Immature natural killer cell (primary cell): ENCODE results near the gene THSD4. TPM values are rescaled to one million over a fixed set of nuclear protein-coding genes. Genes with fewer than 3 reads are reported as not detected.

ENCODE experiments used
- DNase-seq, 3 donors: peaks; one replicate each; pipeline ENCODE4 v3.0.0; 2022; ENCODE audit warnings: mixed read lengths in 1 of 3
- H3K27ac Mint-ChIP-seq, 6 donors: one replicate each; pipeline ENCODE4 v1.8.0; 2020; ENCODE audit warnings: mixed read lengths in 6 of 6, mild to moderate bottlenecking in 5 of 6, inconsistent platforms in 4 of 6, moderate library complexity in 3 of 6
- H3K27me3 Mint-ChIP-seq, 3 donors: one replicate each; pipeline ENCODE4 v1.8.0; 2020 to 2021; ENCODE audit warnings: low read depth in 3 of 3, mild to moderate bottlenecking in 3 of 3, mixed read lengths in 3 of 3, moderate library complexity in 3 of 3, inconsistent platforms in 1 of 3
- H3K36me3 Mint-ChIP-seq, 3 donors: one replicate each; pipeline ENCODE4 v1.8.0; 2020; ENCODE audit warnings: mixed read lengths in 3 of 3, inconsistent platforms in 2 of 3, mild to moderate bottlenecking in 2 of 3
- H3K4me1 Mint-ChIP-seq, 2 donors: one replicate each; pipeline ENCODE4 v1.8.0; 2020; ENCODE audit warnings: inconsistent platforms in 2 of 2, mild to moderate bottlenecking in 2 of 2, mixed read lengths in 2 of 2, moderate library complexity in 1 of 2
- H3K4me3 Mint-ChIP-seq, 5 donors: one replicate each; pipeline ENCODE4 v1.8.0; 2020; ENCODE audit warnings: mild to moderate bottlenecking in 5 of 5, mixed read lengths in 5 of 5, inconsistent platforms in 3 of 5, moderate library complexity in 3 of 5
- H3K9me3 Mint-ChIP-seq, 6 donors: one replicate each; pipeline ENCODE4 v1.8.0; 2020; ENCODE audit warnings: mild to moderate bottlenecking in 6 of 6, mixed read lengths in 6 of 6, inconsistent platforms in 4 of 6, moderate library complexity in 3 of 6
- polyA plus RNA-seq, 3 donors: library from polyadenylated mRNA; unstranded; fragments of 300-500 nt; fragmentation: Illumina TruSeq; gene quantifications; one replicate each; pipeline ENCODE4 v1.2.3, GENCODE V29; 2021

The THSD4 gene
- polyA plus RNA-seq, 3 donors from 2014 or later, result not detected

DNA sequence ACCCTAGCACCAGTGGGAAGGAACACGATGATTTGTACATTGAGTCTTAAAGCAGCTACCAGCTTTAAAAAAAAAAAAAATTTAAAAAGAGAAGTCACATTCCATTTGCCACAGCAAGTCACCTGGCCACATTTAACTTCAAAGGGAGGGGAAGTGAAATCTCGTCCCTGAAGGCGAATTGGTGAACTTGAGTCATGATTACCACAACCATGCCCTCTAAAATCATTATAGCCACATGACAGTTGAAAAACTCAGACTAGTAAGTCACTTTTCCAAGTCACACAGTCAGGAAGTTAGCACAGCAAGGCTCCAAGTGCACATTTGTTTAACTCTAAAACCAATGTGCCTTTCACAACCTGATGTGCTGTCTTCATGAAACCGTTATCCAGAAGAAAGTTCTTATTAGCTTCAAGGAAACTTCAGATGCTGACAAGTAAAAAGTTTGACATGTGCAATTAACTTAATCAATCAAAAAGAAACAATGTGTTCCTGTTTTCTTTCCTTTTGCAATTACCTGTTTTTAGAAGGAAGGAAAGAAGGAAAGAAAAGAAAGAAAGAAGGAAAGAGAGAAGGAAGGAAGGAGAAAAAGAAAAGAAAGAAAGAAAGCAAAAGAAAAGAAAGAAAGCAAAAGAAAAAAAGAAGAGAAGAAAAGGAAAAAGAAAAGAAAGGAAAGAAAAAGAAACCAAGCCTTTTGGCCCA, 8.3 kb upstream of the THSD4 start:
- Mint-ChIP-seq H3K27me3 (peaks cover 4 to 7% (median 6%) of the 10 kb centered on the region in 3 donors), H3K9me3 (peaks cover 0 to 5% (median 0%) of the 10 kb centered on the region in 6 donors), H3K36me3 (no peaks in the 10 kb centered on the region), H3K4me3 (no peak overlapping the region), H3K4me1 (no peaks in the 10 kb centered on the region), H3K27ac (no peak overlapping the region)
- DNase-seq, result no peak

DNA sequence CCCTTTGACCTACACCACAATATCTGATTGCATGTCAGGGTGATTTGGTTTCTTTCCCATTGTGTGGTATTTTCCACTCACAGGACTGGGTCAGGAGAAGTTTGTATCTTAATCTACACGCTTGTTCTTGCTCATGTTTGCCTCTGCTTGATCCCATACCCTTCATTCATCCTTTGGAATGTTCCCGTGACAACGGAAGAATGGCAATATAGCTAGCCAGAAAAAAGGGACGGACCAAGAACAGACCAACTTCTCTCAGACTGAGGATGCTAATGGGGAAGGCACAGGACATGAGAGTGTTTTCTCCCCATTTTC, 7.8 kb upstream of the THSD4 start:
- Mint-ChIP-seq H3K36me3 (no peaks in the 10 kb centered on the region), H3K27me3 (peaks cover 4 to 6% (median 5%) of the 10 kb centered on the region in 3 donors), H3K4me3 (no peak overlapping the region), H3K9me3 (peaks cover 0 to 5% (median 0%) of the 10 kb centered on the region in 6 donors), H3K4me1 (no peaks in the 10 kb centered on the region), H3K27ac (no peak overlapping the region)
- DNase-seq, result no peak

DNA sequence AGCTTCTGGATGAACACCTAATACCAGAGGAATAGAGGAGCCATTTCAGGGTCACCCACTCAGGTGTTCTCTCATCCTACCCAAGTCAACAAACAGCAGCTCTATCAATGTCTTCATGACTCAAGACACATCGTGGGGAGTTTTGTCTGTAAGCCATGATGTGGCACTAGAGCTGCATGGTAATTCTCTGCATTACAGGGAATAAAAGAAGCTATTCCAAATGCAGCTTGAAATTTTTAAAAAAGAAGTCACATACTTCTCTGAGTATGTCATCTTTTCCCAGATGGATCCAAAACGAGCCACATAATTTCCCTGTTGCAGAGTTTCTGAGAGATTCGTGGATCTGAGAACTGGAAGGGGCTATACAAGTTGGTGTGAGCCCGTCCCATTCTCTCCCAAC, 6.1 kb upstream of the THSD4 start:
- H3K27me3 Mint-ChIP-seq, result peaks cover 4 to 6% (median 6%) of the 10 kb centered on the region in 3 donors
- no peak overlapping the region for H3K4me3 Mint-ChIP-seq
- peaks cover 0 to 2% (median 0%) of the 10 kb centered on the region in 6 donors for H3K9me3 Mint-ChIP-seq
- no peaks in the 10 kb centered on the region for H3K36me3 Mint-ChIP-seq
- H3K4me1 Mint-ChIP-seq, result no peaks in the 10 kb centered on the region
- H3K27ac Mint-ChIP-seq, result no peak overlapping the region
- DNase-seq, result no peak

DNA sequence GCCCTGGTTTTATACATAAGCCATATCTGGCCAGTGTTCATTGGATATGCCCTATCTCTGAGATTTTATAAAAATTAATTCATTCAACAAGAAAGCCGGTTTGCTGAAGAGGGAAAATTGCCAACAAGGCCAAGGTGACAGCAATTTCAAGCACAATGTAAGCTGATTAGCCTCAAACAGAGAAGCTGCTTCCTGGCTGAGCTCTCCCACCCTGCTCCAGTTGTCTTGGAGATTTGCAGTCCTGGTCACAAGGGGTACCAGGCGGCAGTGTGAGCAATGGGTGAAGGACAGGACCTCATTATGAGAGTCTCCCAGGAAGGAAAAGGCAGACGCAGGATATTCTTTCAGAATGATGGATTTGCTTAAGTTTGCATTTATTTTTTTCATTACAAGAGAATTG, 5.4 kb upstream of the THSD4 start:
- H3K9me3 Mint-ChIP-seq, result peaks cover 0 to 2% (median 0%) of the 10 kb centered on the region in 6 donors
- no peaks in the 10 kb centered on the region for H3K36me3 Mint-ChIP-seq
- DNase-seq, result no peak
- peaks cover 5 to 9% (median 6%) of the 10 kb centered on the region in 3 donors for H3K27me3 Mint-ChIP-seq
- H3K27ac Mint-ChIP-seq, result no peak overlapping the region
- H3K4me3 Mint-ChIP-seq, result no peak overlapping the region
- peaks cover 0 to 3% of the 10 kb centered on the region in 2 donors for H3K4me1 Mint-ChIP-seq

DNA sequence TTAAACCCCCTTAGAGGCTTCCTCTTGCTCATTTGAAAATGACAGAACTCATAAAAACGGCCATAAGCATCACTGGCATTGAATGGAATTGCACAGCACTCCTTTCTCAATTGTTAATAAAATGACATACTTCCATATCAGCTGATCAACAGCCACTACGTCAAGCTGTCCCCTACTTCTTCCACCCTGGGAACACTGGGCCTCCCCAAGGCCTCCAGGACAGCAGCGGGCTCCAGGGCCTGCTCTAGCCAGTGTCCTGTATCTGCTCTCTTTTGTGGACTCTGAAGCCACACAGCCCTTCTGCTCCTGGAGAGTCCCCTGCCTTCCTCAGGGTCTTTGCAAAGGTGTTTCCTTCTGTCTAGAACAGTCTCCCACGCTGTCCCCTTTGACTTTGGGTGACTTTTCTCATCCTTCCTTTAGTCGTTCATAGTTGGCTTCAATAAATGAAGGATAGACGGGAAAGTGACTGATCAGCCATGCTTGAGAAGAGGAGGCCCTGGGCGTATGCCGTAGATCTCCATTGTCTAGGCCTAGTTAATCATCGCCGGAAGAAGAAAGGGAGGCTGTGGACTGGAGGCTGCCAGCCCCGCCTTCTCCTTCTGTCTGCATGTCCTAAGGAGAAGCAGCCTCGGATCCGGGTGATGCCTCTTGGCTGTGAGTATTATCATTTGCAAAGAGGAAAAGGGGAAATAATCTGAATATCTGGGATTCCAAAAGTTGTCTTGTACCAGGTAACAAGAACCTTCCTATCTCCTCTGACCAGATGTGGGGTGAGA, 4.7 kb upstream of the THSD4 start:
- Mint-ChIP-seq H3K4me3 (no peak overlapping the region), H3K27ac (no peak overlapping the region), H3K4me1 (peaks cover 0 to 4% of the 10 kb centered on the region in 2 donors), H3K9me3 (peaks cover 0 to 2% (median 0%) of the 10 kb centered on the region in 6 donors), H3K36me3 (no peaks in the 10 kb centered on the region), H3K27me3 (peaks cover 6 to 9% (median 6%) of the 10 kb centered on the region in 3 donors)
- no peak for DNase-seq

DNA sequence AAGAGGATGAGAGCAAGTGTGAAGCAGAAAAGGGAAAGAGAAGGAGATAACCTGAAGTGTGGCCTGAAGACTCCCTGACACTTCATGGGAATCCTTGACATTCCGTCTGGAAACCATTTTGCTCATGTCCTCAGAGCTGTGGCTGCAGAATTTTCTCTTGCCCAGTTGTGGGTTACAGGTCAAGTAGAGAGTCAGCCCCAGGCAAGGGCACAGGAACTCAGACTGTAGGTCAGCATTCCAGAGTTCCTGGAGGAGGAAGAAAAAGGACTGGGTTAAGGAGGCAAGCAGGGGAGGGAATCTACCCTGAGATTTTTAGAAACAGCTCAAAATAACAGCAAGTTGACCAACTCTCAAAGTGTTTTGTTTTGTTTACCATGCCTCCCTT, 4.1 kb upstream of the THSD4 start:
- Mint-ChIP-seq H3K9me3 (peaks cover 0 to 2% (median 0%) of the 10 kb centered on the region in 6 donors), H3K4me3 (no peak overlapping the region), H3K4me1 (peaks cover 2 to 6% of the 10 kb centered on the region in 2 donors), H3K36me3 (no peaks in the 10 kb centered on the region), H3K27ac (no peak overlapping the region), H3K27me3 (peaks cover 7 to 8% (median 7%) of the 10 kb centered on the region in 3 donors)
- DNase-seq, result no peak

DNA sequence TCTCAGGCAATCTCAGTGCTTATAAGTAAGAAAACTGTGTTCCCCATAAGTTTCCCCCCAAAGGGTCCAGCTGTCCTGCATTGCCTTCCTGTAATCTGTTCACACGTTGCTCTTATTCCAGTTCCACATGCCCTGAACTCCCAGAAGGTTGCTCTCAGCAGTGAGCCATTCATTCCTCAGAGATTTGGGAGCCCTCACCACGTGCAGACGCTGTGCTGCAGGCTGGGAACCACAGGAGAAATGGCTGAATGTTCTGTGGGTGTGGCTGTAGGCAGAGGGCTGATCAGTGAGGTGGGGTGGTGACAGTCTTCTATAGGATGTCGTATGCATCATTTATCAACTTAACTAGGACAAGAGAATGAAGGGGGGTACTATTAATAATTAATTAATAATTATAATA, 3.3 kb upstream of the THSD4 start:
- Mint-ChIP-seq H3K4me1 (peaks cover 8 to 10% of the 10 kb centered on the region in 2 donors), H3K27me3 (peaks cover 9 to 12% (median 12%) of the 10 kb centered on the region in 3 donors), H3K9me3 (no peaks in the 10 kb centered on the region), H3K36me3 (no peaks in the 10 kb centered on the region), H3K4me3 (no peak overlapping the region), H3K27ac (no peak overlapping the region)
- DNase-seq, result no peak

DNA sequence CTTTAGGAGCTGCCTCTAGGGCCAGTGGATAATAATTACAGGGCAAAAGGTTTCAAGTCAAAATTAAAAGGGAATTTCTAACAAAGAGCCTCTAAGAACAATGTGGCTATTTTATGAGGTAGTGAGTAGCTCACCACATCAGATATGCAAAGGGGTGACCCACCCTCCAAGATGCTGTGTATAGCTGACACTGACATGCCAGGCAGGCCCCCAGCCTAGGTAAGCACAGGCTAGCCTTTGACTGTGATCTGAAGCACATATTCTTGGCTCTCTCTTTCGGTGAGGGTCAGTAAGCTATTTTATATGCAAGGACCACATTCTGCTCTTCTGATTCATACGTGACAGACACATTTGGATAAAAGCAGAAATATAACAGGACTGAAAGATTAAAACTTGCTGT, 2.8 kb upstream of the THSD4 start:
- Mint-ChIP-seq H3K4me3 (no peak overlapping the region), H3K27ac (no peak overlapping the region), H3K4me1 (peaks cover 8 to 10% of the 10 kb centered on the region in 2 donors), H3K9me3 (no peaks in the 10 kb centered on the region), H3K36me3 (no peaks in the 10 kb centered on the region), H3K27me3 (peaks cover 10 to 14% (median 10%) of the 10 kb centered on the region in 3 donors)
- DNase-seq, result no peak

DNA sequence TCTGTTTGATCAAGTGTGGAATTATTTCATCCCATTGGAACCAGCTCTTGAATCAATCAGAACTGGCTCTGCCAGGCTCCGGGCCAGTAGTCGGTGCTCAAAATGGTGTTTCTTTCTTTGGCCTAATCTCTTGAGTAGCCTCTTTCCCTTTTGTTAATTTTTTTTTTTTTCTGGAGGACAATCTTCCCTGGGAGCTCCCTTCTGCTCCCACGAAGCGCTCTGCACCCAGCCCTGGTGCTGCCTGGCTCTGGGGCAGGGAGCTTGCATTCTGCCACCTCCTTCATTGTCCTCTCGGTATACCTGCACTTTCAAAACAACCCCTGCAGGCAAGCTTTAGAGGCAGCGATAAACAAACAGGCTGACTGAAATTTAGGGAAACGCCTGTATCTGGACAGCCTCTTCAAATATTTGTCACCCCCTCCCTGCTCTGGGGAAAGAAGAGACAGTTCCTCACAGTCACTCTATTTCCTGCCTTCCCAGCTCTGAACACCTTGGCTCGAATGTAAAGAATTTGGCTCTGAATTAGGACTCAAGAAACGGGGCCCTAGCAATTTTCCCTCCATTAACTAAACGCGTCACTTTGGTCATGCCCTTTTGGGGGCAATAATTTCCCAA, 1.1 kb upstream of the THSD4 start:
- no peak for DNase-seq
- Mint-ChIP-seq H3K27ac (no peak overlapping the region), H3K4me3 (peak overlapping the region in 3 of 5 donors; percentile 27 to 77 (median 57)), H3K27me3 (peaks cover 9 to 21% (median 19%) of the 10 kb centered on the region in 3 donors), H3K36me3 (no peaks in the 10 kb centered on the region), H3K9me3 (no peaks in the 10 kb centered on the region), H3K4me1 (peaks cover 8 to 10% of the 10 kb centered on the region in 2 donors)

DNA sequence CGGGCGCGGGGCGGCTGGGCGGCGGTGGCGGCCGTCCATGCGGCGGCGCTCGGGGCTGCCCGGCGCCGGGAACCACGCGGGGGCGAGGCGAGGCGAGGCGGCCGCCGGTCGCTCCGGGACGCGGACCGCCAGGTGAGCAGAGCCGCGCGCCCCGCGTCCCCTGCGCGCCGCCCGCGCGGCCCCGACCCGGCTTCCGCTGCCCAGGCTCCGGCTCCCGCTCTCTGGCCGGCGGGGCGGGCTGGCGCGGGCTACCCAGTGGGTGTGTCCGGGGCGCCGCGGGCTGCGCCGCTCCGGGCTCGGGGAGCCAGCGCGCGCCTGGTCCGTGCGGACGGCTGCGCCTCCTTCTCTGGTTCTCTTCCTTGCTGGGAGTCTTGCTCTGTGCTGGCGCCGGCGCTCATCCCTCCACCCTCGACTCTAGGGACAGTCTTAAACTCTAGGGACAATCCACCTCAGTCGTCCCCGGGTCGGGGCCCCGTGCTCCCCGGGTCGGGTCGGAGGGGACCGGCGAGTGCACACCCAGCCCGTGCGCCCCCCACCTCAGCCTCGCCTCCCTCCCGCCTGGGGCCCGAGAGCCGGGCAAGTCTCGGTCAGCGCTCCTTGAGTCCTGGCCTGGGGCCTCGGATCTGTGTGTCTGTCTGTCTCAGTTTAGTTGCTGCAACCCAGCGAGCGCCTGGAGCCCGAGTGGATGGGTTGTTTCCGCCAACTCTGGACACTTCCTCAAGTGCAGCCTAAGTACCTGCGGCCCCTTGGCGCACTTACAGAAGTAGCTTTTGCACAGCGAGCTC, 488 bp downstream of the THSD4 start:
- Mint-ChIP-seq H3K36me3 (no peaks in the 10 kb centered on the region), H3K4me1 (peaks cover 8 to 10% of the 10 kb centered on the region in 2 donors), H3K27ac (no peak overlapping the region), H3K27me3 (peaks cover 9 to 19% (median 19%) of the 10 kb centered on the region in 3 donors), H3K4me3 (peak overlapping the region; percentile 62 to 75 (median 67)), H3K9me3 (no peaks in the 10 kb centered on the region)
- DNase-seq, result peak in 1 of 3 donors; percentile 2

DNA sequence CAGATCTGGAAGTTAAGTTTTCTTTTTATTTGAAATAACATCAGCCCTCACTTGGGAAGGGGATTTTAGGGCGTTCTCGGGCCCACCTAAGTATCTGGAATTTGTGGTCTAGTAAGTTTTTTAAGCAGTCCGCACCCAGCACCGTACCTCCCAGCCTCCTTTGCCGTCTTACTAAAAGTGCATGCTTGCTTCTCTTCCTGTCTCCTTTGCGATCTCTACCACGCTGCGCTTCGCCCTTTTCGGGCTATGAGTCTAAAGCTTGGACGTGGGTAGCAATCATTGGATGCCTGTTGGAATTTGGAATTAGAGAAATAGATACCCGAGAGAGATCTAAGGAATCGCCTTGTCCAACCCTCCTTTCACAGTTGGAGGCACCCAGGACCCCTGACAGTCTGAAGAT, 1.1 kb downstream of the THSD4 start:
- Mint-ChIP-seq H3K36me3 (no peaks in the 10 kb centered on the region), H3K9me3 (peaks cover 0 to 2% (median 0%) of the 10 kb centered on the region in 6 donors), H3K4me3 (peak overlapping the region; percentile 62 to 75 (median 67)), H3K4me1 (peaks cover 8 to 10% of the 10 kb centered on the region in 2 donors), H3K27ac (no peak overlapping the region), H3K27me3 (peaks cover 9 to 22% (median 19%) of the 10 kb centered on the region in 3 donors)
- DNase-seq, result no peak

DNA sequence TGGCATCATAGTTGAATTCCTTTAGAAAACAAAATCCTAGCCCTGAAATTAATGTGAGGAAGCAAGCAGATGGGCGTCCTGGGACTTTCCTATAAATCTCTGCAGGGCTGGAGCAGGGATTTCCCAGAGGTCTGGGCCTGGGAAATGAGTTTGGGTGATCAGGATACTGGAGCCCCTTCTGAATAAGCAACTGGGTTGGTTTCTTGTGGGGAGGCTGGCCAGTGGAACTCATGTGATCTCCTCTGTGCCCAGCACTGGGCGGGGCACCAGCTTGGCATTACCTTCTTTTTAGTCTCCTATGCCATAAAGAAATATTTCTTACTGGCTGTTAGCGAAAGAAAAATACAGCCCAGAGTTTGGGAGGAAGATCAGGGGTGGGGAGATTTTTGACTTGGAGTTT, 1.7 kb downstream of the THSD4 start:
- no peak for DNase-seq
- H3K4me1 Mint-ChIP-seq, result peaks cover 8 to 10% of the 10 kb centered on the region in 2 donors
- peaks cover 9 to 20% (median 19%) of the 10 kb centered on the region in 3 donors for H3K27me3 Mint-ChIP-seq
- no peak overlapping the region for H3K27ac Mint-ChIP-seq
- no peaks in the 10 kb centered on the region for H3K36me3 Mint-ChIP-seq
- H3K4me3 Mint-ChIP-seq, result peak overlapping the region in 3 of 5 donors; percentile 67 to 75 (median 72)
- peaks cover 0 to 2% (median 0%) of the 10 kb centered on the region in 6 donors for H3K9me3 Mint-ChIP-seq

DNA sequence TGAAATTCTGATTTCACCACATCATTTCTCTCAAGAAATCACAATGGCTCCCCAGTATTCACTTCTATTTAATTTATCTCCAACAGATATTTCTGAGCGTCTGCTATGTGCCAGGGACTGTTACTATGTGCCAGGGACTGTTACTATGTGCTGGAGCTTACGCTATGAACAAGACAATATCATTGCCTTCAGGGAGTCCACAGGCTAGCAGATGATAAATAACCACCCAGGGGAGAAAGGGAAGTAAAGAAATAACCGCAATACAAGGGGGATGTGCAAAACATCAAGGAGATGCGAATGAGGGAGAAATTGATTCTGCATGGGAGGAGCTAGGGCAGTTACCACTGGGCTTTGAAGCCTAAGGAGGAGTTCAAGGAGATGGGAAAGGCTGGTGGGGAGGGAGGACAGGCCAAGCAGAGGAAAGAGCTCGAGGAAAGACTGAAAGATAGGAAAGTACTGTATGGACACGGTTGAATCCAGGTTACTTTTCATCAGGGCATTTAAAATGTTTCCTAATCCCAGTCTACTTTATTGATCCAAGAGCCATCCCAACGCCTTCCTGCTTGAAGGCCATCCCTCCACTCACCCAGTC, 2.5 kb downstream of the THSD4 start:
- Mint-ChIP-seq H3K4me3 (peak overlapping the region in 3 of 5 donors; percentile 2 to 29 (median 15)), H3K36me3 (no peaks in the 10 kb centered on the region), H3K27me3 (peaks cover 9 to 20% (median 19%) of the 10 kb centered on the region in 3 donors), H3K4me1 (peaks cover 8 to 10% of the 10 kb centered on the region in 2 donors), H3K27ac (no peak overlapping the region), H3K9me3 (peaks cover 0 to 2% (median 0%) of the 10 kb centered on the region in 6 donors)
- DNase-seq, result no peak
